CD1c-positive myeloid dendritic cell (primary cell): ENCODE data around the gene PARP6.
"Not testable (repeated sequence)": the region's sequence is repeated elsewhere in the genome, so short reads cannot be mapped to it uniquely, and the experiment has no call there.

Experiments used
- DNase-seq: peaks from one replicate; pipeline ENCODE4 v3.0.0-alpha.2; 2016; ENCODE audit errors: extremely low spot score

PARP6 gene

DNA sequence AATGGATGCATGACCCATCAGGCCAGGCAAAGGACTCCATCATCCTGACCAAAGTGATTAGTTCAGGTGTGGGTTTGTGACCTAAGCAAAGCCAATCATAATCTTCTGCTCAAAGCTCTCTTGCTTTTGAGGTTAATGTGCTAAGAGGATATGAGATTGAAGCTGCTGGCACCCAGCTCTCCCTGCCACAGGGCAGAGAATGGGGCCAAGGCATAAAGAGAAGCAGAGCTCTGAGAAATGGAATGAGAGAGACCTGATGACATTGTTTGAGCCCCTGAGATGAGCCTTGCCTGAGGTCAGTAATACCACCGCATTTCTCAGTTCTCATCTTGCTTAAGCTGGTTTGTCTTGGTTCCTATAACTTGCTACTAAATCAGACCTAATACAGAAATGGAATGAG, 6.4 kb upstream of the PARP6 start:
- DNase-seq, result no peak

DNA sequence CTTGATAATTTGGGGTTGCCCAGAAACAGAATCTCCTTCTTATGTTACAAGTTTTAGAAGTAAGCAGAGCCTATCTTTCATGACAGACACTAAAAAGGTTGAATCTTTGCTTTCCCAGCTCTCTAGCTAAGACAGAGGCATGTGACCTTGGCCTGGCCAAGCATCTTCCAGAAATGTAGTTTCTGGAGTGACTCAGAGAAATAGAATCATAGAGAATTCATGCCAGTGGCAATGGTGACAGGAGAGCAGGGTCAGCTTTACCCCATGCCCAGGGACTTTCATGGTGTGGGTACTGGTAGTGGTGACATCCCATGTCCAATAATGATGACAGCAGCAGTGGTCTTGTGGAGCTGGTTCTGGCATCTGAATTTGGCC, 4.0 kb upstream of the PARP6 start:
- no peak for DNase-seq

DNA sequence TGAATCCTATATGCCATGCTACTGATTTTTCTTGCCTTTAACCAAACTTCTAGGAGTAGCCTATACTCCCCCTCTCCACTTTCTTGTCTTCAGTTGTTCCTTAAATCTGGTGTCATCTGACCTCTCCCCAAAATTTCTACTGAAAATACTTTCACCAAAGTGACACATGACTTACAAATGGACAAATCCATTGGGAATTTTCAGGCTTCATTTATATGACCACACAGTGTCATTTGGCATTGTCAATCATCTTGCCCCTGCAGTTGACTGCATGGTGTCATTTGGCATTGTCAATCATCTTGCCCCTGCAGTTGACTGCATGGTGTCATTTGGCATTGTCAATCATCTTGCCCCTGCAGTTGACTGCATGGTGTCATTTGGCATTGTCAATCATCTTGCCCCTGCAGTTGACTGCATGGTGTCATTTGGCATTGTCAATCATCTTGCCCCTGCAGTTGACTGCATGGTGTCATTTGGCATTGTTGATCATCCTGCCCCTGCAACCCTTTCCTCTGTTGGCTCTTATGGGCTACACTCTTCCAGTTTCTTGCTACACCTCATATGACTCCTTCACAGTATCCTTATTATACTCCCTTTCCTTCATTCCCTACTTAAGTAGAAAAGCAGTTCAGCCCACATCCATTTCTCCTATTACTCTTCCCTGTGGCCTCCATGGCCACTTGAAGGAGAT, 3.4 kb upstream of the PARP6 start:
- not testable (repeated sequence) for DNase-seq

DNA sequence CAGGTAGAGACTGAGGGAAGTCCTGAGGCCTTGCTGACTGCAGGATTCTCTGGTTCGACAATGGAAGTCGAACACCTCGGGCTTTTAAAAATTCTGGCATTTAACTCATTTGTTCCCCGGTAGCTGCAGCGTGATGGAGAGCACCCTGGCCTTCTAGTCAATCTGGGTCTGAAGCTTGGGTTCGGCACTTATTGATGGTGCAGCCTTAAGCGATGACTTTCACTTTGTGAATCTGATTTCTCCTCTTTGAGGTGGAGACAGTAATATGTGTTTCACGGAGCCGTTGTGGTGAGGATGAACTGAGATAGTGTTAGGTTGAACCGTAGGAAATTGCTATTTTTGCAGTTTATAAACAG, 621 bp upstream of the PARP6 start:
- no peak for DNase-seq

GRCh38 chr15:72271895-72272212, 500 bp downstream of the PARP6 start:
- peak; percentile 5 for DNase-seq

GRCh38 chr15:72271221-72271620, 1.1 kb downstream of the PARP6 start:
- DNase-seq, result no peak

GRCh38 chr15:72269739-72270138, 2.6 kb downstream of the PARP6 start:
- DNase-seq, result no peak

GRCh38 chr15:72265031-72265430, 7.3 kb downstream of the PARP6 start:
- DNase-seq, result no peak

- no peak for DNase-seq
Observed at GRCh38 chr15:72252663-72253299, 19.6 kb downstream of the PARP6 start.

DNA sequence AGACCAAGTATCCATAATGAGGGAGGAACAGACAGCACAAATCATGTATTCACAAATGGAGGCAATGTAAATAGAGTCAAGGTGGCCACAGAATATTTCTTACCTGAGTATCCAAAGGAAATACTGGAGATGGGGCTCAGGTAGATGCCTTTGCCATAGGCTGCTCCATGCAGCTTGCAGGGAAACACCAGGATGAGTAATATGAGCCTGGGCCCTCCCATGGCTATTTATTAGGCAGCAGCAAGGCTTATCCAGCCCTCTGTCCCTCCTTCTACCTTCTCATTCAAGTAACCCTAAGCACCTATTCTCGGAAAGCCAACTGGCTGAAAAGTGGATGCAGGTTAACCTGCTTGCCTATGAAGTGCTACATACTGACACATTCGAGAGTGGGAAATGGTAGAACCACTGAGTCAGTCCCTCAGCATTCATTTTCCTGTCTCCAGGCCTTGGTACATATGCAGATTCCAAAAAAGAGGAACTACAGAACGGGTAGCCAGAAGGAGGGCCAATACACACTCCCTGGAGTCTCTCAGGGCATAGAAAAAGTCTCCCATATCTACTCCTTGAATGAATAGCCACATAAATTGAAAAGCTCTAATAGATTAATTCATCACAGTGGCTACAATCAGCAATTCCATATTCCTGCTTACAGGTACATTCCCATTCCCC, 23.1 kb downstream of the PARP6 start:
- peak; percentile 53 for DNase-seq

- no peak for DNase-seq
Observed at GRCh38 chr15:72248514-72248913, 23.8 kb downstream of the PARP6 start.

GRCh38 chr15:72242775-72243370, 29.5 kb downstream of the PARP6 start:
- no peak for DNase-seq

DNA sequence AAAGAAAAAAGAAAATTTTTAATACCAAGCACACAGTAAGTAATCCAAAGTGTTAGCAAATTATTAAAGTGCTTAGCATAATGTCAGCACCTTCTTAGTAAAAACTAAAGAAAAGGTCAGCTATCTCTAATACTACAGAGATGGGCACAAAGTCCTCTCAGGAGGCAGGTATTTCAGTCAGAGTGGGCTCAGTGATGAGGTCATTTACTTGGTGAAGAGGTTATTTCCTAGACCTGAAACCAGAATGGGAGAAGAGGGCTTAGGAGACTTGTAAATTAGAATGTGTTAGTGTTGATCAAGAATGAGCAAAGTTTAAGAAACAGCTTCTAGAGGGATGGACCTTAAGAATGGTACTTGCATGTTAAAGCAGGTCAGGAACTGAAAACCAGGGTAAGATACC, 32.7 kb downstream of the PARP6 start:
- no peak for DNase-seq

DNA sequence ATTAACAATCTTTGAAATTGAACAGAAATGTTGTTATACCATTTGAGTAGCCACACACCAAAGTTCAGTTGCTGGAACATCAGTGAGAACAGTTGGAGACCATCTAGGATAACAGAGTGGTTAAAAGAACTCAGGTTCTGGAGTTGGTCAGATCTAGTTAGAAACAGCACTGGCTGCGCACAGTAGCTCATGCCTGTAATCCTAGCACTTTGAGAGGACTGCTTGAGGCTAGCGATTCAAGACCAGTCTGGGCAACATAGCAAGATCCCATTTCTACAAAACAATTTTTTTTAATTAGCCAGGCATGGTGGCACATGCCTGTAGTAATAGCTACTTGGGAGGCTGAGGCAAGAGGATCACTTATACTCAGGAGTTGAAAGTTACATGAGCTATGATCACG, 33.8 kb downstream of the PARP6 start:
- no peak for DNase-seq

DNA sequence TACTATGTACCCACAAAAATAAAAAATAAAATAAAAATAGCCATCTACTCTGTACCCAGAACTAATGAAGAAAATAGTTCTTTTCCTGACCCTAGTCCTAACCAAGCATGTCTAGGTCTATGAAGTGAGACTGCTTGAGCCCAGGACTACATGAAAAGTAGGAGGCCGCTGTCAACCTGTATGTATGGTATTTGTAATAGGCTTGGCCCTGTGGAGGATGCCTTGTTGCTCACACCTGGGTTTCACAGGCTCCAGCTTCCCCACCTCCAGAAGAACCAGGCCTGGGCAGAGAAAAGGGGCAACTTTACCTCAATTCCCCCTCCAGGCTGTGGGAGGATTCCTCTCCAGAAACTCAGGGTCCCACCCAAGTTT, 34.5 kb downstream of the PARP6 start:
- DNase-seq, result no peak

GRCh38 chr15:72237029-72237852, 35.1 kb downstream of the PARP6 start:
- peak; percentile 86 for DNase-seq

GRCh38 chr15:72236381-72237003, 35.9 kb downstream of the PARP6 start:
- no peak for DNase-seq

GRCh38 chr15:72235298-72235697, 37.1 kb downstream of the PARP6 start:
- no peak for DNase-seq

DNA sequence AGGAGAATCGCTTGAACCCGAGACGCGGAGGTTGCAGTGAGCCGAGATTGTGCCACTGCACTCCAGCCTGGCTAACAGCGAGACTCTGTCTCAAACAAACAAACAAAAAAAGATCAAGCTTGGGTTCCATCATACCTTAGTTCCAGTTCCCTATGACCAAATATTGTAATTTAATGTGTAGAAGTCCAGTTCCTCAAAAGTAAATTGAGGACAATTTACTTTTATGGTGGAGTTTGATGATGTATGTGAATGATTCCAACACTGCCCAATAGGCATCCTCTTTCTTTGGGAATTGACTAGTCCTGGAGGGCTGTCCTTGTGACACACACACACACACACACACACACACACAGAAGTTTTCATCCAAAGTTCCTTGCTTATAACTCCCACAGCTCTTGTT, 38.6 kb downstream of the PARP6 start:
- DNase-seq, result peak; percentile 59

- DNase-seq, result peak; percentile 67
Observed at GRCh38 chr15:72231833-72232478, 40.4 kb downstream of the PARP6 start.
